NCI-H128 (cell line): ENCODE data around the gene CSNK2B.

ENCODE experiments used
- DNase-seq: peaks from one replicate; lab custom pipeline; 2025; ENCODE audit not compliant: unreplicated experiment; lab: John Stamatoyannopoulos, UW

The CSNK2B gene

DNA sequence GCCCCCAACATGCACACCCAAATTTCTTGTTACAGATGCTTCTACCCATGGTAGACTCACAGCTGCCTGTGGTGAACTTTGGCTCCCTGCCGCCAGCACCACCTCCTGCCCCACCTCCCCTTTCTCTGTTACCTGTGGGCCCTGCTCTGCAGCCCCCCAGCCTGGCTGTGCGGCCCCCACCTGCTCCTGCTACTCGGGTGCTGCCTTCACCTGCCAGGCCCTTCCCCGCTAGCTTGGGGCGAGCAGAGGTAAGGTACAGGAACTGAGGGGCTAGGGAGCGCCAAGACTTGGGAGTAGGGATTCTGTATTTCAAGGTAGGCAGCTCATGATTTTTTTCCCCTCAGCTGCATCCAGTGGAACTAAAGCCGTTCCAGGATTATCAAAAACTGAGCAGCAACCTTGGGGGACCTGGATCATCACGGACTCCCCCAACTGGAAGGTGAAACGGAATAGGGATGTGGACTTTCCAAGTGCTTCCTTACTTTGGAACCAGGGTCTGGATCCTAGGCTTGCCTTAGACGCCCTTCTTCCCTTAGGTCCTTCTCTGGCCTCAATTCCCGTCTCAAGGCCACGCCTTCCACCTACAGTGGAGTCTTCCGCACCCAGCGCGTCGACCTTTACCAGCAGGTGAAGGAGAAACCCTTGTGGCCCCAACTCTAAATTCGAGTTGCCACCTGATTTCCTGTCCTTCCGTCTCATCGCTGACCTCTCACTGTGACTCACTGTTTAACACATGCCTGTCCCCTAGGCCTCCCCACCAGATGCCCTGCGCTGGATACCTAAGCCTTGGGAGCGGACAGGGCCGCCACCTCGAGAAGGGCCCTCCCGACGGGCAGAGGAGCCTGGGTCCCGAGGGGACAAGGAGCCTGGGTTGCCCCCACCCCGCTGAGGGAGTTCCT, 28.9 kb upstream of the CSNK2B start:
- DNase-seq, result no peak

DNA sequence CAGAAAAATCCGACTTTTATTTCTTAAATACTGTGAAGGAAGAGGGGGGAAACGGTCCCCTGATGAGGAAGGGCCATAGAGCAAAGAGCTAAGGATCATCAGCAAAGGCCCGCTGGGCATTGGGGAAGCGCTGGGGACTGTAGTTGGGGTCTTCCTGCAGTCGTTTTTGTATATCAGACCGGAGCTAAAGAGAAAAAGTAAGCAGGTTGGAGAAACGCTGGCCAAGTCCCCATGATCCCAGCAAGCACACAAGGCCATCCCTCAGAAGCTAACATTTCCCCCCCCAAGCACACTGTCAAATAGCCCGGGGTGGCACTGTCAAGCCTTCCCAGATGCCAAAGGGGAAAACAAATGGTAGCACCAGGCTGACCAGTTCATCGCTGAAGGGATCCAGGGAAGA, 26.8 kb upstream of the CSNK2B start:
- DNase-seq, result no peak

DNA sequence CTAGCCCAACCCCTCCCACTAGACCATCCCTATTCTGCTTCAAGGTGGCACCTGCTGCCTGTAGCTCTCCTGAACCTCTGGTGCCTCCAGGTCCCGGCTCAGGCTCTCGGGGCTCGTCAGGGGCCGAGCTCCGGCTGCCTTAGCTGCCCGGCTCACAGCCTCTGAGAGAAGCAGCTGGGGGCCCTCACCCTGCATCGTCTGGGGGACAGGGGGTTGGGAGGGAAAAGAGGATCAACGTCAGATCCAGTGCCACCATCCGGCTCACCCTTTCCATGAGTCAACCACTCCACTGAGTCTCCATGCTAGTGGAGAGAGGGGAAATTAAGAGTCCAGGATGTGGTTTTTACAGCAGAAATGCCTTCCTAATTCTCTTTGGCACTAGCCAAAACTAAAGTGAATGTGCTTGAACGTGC, 26.4 kb upstream of the CSNK2B start:
- DNase-seq, result no peak

DNA sequence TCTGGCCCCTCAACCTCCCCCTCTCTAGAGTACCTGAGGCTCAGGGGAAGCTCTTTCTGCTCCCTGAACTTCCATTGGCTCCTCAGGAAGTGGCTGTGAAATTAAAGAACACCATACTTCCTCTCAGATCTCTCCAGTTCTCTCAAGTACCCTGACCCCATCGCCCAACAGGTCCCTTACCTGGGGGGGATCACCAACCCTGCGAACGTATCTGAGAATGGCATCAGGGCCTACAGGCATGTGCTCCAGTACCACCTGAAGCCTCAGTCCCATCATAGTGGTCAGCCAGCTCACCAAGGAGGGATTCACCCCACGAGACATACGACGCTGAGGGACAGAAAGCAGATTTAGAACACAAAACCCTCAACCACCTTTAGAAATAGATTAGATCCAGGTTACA, 25.3 kb upstream of the CSNK2B start:
- DNase-seq, result no peak

DNA sequence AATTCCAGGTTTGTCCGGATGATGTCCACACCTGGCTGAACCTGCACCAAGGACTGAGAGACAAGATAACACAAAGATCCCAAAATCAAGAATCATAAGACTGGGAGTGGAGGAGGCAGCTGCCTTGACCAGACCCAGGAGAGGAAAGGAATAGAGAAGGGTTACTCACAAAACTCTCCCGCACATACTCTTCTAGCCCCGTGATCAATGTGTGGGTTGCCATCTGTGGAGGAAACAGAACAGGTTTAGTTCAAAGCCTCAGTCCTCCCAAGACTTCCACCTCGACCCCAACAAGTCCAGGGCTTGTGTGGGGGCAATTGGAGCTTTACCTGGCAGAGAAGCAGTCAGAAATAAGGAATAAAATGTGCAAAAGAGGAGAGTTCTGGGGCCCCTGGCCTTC, 24.5 kb upstream of the CSNK2B start:
- no peak for DNase-seq

DNA sequence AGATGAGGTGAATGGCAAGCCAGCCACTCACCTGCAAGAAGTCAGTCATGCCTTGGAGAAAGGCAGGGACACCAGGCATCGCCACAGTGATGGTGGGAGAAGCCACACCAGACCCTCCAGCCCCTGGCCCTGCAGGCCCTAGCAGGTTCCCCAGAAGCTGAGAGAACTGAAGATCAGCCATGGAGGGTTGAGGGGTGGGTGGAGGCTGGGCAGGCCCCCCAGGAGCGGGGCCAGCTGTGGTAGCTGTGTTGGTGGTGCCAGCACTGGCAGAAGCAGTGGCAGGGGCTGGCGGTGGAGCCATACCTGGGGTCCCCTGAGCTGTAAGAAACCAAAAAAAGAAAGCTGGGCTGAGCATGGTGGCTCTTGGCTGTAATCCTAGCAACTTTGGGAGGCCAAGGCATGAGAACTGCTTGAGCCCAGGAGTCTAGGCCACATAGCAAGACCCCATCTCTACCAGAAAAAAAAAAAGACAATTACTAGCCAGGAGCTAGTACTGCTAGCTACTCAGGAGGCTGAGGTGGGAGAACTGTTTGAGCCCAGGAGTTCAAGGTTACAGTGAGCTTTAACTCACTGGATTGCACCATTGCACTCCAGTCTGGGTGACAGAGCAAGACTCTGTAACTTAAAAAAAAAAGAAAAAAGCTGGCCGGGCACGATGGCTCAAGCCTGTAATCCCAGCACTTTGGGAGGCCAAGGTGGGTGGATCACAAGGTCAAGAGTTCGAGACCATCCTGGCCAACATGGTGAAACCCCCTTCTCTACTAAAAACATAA, 22.9 kb upstream of the CSNK2B start:
- no peak for DNase-seq

DNA sequence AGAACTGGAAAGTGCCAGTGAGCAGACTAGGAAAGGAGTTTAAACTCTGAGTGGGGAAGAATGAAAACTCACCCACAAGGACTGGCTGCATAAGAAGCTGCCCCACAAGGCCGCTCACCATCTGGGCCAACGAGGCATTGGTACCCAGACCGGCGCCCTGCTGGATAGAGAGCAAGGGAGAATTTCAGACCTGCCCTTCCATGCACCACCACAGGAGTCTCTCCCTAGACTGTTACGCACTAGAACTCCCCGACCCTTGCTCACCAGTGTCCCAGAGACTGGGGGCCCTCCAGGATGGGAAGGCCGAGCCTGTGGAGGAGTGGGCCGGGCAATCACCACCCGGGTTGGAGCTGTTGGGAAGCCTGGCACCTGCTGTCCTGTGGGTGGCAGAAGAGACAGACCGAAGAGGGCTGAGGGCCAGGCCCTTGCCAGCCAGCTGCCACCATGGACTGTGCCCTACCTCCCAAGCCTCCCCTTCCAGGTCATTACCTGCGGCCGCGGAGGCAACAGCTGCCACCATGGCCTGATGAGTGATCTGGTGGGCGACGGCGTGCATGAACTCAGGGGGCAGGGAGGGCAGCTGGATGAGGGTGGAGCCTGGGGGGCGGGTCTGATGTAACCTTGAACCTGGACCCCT, 21.9 kb upstream of the CSNK2B start:
- no peak for DNase-seq

DNA sequence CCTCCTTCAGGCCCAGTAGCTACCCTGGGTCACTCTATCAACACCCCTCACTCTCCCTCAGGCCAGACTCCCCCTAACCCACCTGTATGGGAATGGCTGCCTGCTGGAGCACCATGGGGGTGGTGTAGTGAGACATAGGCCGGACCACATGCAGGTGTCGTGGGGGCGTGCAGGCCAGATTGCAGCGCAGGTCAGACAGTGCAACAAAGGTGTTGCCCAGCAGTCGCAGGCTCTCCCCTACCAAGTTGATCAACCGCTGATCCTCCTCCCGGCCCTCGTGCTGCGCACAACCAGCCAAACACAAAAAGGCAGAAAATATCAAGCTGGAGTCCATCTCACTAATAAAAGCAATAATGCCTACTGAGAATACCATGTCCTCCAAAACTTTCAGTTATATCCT, 20.6 kb upstream of the CSNK2B start:
- no peak for DNase-seq

DNA sequence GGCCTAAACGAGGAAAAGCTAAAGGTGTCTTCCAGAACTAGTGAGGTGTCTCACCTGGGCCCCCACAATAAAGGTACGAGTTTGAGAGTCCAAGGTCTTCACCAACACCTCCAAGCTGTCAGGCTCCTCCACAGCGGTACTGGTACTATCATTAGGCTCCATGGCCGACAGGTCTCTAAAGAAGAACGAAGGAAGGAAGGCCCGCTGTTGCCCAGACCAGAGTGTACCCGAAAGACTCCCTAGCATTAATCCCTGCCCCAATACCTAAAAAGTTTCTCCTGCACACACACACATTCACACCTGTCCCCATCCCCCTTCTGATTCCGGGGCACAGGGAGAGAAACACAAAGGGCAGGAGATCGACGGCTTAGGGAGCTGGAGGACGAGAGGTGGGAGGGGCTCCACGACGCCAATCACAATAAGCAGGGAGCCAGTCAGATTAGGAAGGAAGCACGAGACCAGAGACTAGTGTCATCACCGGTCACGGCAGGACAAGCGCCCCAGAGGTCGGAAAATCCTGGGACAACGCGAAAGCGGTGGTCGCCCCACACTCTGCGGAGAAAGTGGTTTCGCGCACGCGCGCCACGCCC, 14.2 kb upstream of the CSNK2B start:
- peak; percentile 27 for DNase-seq

DNA sequence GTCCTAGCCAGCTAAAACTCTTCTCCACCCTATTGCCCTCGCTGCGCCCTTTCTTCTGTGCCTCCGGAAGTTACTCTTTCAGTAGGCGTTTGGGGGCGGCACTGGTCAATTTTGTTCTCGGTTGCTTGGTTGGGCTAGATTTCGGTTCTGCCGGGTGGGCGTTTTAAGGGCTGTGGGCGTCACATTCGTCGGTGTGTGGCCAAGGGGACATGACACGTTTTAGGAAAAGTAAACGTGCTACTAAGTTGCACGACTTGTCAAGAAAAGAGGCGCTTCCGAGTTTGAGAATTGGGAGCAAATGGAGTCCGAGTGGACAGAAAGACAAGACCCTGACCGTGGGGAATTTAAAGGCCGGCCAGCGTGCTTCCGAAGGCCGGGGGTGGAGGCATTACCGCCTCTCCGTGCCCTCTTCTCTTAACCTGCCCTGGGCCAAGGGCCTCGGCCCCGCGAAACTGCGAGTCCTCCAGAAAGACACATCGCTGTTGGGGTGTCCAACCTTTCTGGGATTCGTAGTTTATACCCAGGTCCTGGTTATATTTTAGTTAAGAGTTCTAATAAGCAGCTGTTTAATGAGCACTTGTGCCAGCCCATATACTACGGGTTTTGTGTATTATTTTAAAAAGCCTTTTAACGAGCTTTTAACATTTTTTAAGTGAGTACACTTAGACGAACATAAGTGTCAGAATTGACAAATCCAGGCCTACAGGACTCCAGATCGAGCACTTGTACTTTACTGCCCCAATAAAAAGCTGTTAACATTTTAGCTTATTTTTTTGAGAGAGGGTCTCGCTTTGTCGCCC, 12.8 kb upstream of the CSNK2B start:
- DNase-seq, result peak; percentile 97

DNA sequence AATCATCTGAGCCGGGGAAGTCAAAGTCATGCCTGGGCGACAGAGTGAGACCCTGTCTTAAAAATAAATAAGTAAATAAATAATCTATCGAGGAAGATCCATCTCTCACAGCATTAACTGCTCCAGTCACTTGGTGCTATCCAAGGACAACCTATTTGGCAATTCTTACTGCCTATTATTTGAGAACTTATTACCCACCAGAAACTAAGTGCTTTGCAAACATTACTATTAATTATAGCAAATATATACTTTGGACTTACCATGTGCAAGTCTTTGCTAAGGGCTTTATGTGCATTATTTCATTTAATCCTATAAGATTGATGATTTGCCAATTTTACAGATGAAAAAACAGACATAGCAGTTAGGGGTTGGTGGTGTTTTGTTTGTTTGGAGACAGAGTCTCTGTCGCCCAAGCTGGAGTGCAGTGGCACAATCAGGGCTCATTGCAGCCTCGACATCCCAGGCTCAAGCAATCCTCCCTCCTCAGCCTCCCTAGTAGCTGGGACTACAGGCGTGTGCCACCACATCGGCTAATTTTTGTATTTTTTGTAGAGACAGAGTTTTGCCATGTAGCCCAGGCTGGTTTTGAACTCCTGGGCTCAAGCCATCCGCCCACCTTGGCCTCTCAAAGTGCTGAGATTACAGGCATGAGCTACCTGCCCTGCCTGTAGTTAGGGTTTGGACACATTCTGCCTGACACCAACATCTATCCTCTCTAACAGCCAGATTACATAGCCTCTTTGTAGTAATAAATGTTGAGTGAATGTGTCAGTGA, 11.1 kb upstream of the CSNK2B start:
- no peak for DNase-seq

DNA sequence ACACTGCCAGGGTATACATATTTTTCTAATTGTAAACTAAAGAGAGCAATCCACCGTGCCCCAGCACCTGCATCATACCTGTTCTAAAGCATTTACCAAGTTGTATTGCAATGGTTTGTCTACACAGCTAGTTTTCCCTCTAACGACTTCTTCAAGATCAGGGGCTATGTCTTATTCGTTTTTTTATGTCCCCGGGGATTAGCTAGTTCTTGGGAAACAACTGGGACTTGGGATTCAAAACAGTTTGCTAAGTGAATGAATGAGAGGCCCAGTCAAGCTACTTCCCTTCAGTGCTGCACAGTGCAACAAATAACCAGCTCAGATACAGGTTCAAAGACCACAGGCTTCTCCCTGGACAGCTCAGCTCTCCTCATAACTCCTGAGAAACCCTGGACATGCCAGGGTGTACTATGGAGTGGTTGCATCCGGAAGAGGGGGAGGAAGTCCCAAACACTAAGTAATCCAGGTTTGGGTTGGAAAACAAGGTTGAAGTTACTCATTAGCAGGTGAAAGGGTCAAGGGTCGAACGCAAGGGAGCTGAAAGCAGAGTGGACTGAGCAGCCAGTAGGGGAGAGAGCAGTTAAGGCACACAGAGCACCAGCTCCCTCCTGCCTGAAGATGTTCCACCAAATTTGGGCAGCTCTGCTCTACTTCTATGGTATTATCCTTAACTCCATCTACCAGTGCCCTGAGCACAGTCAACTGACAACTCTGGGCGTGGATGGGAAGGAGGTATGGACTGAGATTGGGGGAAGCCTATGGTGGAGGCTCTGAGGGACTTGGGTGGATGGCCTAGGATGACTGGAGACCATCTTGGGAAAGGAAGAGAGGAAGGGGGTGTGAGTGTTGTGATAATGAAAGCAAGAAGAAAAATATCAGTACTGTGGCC, 10.3 kb upstream of the CSNK2B start, which contains the start of gene APOM:
APOM (plus strand) TSS at position 546 of the 889 bp plus-strand sequence; CDS start at position 619, 73 bp downstream.
- no peak for DNase-seq

DNA sequence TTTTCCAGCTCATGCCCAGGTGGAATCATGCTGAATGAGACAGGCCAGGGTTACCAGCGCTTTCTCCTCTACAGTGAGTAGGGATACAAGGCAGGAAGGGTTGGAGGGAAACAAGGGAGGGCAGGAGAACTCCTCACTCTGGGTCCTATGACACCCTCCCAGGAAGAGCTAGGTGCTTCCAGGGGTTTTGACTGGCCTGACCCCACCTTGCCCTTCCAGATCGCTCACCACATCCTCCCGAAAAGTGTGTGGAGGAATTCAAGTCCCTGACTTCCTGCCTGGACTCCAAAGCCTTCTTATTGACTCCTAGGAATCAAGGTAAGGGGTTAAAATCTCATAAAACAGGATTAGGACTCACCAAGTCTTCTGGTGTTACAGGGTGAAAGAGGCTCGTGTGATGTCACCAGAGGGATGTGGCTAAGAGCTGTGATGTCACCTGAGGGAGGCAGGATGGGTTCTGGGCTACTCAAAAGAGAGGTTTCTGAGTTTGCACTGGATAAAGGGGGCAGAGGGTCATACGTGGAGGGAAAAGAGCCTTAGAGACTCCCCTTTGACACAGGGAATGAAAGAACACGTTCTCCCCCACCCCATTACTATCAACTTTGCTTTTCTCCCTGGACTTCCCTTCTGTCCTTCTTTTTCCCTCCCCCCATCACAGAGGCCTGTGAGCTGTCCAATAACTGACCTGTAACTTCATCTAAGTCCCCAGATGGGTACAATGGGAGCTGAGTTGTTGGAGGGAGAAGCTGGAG, 8.3 kb upstream of the CSNK2B start:
- DNase-seq, result no peak

DNA sequence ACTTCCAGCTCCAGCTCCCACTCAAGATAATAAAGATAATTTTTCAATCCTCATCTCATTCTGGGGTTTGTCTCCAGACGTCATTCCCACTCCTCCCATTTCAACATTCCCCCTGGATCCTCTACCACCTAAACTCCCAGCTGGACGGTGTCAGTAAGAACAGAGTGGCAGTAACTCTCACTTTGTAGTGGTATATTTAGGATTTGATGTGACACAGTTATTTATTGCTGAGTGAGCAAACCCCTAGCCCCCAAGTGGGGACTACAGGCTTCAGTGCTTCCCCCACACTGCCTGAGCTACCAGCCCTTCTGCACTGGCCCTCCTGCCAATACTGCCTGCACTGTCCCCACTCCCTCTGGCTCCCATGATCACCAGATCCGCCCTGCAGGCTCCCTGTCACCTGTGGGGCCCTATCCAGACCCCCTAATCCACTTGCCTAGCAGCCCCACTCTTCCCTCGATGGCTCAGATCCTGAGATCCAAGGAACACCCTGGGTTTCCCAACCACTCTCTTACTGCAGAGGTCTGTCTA, 7.7 kb upstream of the CSNK2B start:
- DNase-seq, result no peak

DNA sequence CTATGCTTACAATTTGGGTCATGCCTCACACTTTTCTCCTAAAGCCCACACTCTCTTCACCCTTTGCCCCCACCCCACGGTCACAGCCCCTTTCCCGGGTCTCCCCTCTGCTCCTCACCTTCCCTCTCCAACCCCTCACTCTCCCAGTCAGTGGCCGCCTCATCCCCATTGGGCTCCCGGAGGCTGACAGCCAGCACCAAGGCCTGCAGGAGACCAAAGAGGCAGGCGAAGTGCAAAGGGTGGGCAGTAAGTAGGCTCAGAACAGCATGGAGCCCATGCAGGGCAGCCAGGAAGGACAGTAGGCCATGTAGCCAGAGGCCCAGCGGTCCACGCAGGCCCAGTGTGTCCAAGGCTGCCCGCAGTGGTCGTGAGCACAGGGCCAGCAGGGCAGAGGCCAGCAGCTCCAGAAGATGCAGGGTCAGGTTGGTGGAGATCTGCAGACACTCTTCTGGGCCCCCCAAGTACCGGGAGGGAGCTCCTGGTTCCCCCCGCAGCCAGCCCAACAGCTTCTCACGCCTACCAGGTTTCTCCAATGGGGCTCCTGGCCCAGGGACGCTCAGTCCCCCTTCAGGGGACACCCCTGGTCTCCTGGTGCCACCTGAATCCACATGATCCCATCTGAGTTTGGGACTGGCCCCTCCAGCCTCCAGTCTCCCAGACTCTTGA, 6.8 kb upstream of the CSNK2B start:
- no peak for DNase-seq

DNA sequence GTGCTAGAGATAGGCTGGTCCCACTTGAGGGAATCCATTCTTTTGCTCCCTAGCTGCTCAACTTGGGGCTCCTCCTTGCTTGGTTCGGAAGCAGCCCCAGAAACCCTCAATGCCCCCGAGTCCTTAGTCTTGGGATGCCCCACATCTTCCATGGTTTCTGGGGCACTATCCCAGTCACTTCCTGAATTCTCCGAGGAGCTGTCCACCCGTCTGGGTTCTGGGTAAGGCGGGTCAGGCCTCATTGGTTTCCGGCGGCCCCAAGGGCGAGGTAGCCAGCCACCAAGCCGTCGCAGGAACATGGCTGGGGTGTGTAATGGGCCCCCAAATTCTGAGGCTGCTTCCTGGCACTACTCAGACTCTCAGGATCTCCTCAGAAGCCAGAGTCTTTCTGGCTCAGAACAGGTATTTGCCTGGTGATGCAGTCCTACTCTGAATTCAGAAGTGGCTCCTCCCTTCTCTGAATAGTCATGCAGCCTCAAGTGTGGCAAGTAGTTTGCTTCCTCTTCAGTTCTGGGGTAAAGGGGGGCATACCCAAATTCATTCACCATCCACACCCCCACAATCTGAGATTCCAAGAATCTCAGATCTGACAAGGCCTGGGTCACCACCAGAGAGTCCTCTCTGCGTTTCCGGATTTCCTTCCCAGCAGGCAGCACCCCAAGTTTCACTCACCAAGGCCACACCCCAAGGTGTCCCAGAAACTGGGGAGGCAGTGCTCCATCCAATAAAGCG, 6.1 kb upstream of the CSNK2B start:
- no peak for DNase-seq
